ENCODE data around the gene FFAR2. TPM values are rescaled to one million over a fixed set of nuclear protein-coding genes. Genes with fewer than 3 reads are reported as not detected.

FFAR2 gene
- polyA plus RNA-seq, 2 of the 4 experiments (the other 2 are of a cell fraction): 0.30 TPM; not detected in 1

DNA sequence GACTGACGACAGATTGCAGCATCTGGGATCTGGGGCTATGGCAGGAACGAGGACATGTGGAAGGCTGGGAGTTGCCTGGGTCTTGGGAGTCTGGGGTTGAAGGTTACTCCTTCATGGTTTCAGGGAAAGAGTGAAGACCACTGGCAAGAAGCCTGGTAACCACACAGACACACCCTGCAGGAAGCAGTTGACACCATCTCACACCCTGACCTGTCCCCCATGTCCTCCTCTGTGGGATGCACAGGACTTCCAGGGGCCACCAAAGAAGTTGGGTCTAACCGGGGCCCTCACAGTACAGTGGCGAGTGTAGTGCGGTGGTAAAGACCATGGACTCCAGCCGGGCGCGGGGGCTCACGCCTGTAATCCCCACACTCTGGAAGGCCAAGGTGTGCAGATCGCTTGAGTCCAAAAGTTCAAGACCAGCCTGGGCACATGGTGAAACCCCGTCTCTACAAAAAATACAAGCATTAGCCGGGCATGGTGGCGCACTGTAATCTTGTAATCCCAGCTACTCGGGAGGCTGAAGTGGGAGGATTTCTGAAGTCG is 10.6 kb upstream of the FFAR2 start:
- peak in 1 of 2 experiments; percentile 8; a peak in 2 of 6 replicates for ATAC-seq
- Histone ChIP-seq H3K9me3 (no peaks in the 10 kb centered on the region), H3K27ac (peak overlapping the region; percentile 22 to 49; a peak in 4 of 6 replicates), H3K4me2 (peak overlapping the region; percentile 63), H3K4me3 (no peak overlapping the region), H3K4me1 (peaks cover 16% of the 10 kb centered on the region)
- ChIA-PET POLR2A (interaction anchor here (0.5 kb wide), 1 partner anchor 17 kb away, joined by 3 read pairs; no protein-coding TSS in a partner anchor), CTCF (interaction anchor here (1.1 to 2.9 kb wide), 4 partner anchors 10 to 20 kb away, joined by 3 to 12 read pairs (median 4); partner anchors contain the start of gene FFAR2)
- no peak for DNase-seq (ENCODE audit: low read depth in 1 of 2, low spot score in 1 of 2)
- TF ChIP-seq, protein P1, sequence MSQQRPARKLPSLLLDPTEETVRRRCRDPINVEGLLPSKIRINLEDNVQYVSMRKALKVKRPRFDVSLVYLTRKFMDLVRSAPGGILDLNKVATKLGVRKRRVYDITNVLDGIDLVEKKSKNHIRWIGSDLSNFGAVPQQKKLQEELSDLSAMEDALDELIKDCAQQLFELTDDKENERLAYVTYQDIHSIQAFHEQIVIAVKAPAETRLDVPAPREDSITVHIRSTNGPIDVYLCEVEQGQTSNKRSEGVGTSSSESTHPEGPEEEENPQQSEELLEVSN (IDR thresholded peaks at IDR 0.05; ENCODE audit: borderline replicate concordance, low read depth): no peak
- TF ChIP-seq EHMT2 (IDR thresholded peaks at IDR 0.05; ENCODE audit: low read depth) (no peak), PHF8 (IDR thresholded peaks at IDR 0.05; ENCODE audit: borderline replicate concordance, low read depth) (no peak), MAFK (IDR thresholded peaks at IDR 0.05; ENCODE audit: partially characterized antibody) (no peak), RNF2 (IDR thresholded peaks at IDR 0.05; ENCODE audit: borderline replicate concordance, low read depth) (no peak), ZNF302 (CRISPR knock-in tag; IDR thresholded peaks at IDR 0.05) (no peak), GATA3 (IDR thresholded peaks at IDR 0.05; ENCODE audit: borderline replicate concordance) (no peak), NR3C1 (IDR thresholded peaks at IDR 0.05) (no peak), BHLHE40 (IDR thresholded peaks at IDR 0.05; ENCODE audit: low read depth, low read length) (no peak), CBX2 (IDR thresholded peaks at IDR 0.05; ENCODE audit: borderline replicate concordance, low read depth) (no peak), KDM5A (IDR thresholded peaks at IDR 0.05) (no peak), TFCP2L1 (CRISPR knock-in tag; IDR thresholded peaks at IDR 0.05) (no peak), HDAC2 (IDR thresholded peaks at IDR 0.05) (no peak), ZFP36 (IDR thresholded peaks at IDR 0.05; ENCODE audit: borderline replicate concordance, partially characterized antibody) (no peak)
- TF ChIP-seq, protein P2, sequence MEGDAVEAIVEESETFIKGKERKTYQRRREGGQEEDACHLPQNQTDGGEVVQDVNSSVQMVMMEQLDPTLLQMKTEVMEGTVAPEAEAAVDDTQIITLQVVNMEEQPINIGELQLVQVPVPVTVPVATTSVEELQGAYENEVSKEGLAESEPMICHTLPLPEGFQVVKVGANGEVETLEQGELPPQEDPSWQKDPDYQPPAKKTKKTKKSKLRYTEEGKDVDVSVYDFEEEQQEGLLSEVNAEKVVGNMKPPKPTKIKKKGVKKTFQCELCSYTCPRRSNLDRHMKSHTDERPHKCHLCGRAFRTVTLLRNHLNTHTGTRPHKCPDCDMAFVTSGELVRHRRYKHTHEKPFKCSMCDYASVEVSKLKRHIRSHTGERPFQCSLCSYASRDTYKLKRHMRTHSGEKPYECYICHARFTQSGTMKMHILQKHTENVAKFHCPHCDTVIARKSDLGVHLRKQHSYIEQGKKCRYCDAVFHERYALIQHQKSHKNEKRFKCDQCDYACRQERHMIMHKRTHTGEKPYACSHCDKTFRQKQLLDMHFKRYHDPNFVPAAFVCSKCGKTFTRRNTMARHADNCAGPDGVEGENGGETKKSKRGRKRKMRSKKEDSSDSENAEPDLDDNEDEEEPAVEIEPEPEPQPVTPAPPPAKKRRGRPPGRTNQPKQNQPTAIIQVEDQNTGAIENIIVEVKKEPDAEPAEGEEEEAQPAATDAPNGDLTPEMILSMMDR (IDR thresholded peaks at IDR 0.05): no peak
- FAIRE-seq: peak; percentile 70
- WGBS (ENCODE audit: missing lambda C conversion rate): 72% methylated on average over 15 of the region's 15 CpGs

DNA sequence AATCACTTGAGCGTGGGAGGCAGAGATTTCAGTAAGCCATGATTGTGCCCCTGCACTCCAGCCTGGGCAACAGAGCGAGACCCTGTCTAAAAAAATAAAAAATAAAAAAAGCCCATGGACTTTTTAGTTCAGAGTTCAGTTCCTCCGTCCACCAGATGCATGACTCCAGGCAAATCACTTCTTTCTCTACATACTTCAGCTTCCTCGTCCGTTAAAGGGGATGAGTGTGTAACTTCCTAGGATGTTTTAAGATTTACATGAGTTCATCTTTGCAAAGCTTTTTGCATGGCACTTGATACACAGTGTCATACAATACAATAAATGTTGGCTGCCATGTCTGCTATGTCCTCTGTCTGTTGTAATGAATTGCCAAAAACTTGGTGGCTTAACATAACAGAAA is 10.0 kb upstream of the FFAR2 start:
- no peaks in the 10 kb centered on the region for H3K9me3 ChIP-seq
- FAIRE-seq (peak; percentile 59), DNase-seq (ENCODE audit: low read depth in 1 of 2, low spot score in 1 of 2) (no peak), ATAC-seq (no peak)
- H3K4me2 ChIP-seq: no peak overlapping the region
- peaks cover 16% of the 10 kb centered on the region for H3K4me1 ChIP-seq
- 88% methylated on average over 5 of the region's 5 CpGs for WGBS (ENCODE audit: missing lambda C conversion rate)
- CTCF ChIA-PET: interaction anchor here (0.6 to 2.9 kb wide), 6 partner anchors 8 to 126 kb away, joined by 3 to 13 read pairs (median 4); partner anchors contain the start of gene FFAR2
- POLR2A ChIA-PET: interaction anchor here (0.5 kb wide), 1 partner anchor 18 kb away, joined by 3 read pairs; no protein-coding TSS in a partner anchor
- no peak overlapping the region for H3K27ac ChIP-seq
- H3K4me3 ChIP-seq: no peak overlapping the region
- TF ChIP-seq SREBF2 (IDR thresholded peaks at IDR 0.05) (no peak), POLR2AphosphoS2 (conservative IDR thresholded peaks at IDR 0.05; ENCODE audit: low read length) (no peak), JUNB (IDR thresholded peaks at IDR 0.05) (no peak), RNF2 (IDR thresholded peaks at IDR 0.05; ENCODE audit: borderline replicate concordance, low read depth) (no peak)
- TF ChIP-seq, protein P3, sequence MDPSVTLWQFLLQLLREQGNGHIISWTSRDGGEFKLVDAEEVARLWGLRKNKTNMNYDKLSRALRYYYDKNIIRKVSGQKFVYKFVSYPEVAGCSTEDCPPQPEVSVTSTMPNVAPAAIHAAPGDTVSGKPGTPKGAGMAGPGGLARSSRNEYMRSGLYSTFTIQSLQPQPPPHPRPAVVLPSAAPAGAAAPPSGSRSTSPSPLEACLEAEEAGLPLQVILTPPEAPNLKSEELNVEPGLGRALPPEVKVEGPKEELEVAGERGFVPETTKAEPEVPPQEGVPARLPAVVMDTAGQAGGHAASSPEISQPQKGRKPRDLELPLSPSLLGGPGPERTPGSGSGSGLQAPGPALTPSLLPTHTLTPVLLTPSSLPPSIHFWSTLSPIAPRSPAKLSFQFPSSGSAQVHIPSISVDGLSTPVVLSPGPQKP (IDR thresholded peaks at IDR 0.05; ENCODE audit: low read depth, low read length): no peak

DNA sequence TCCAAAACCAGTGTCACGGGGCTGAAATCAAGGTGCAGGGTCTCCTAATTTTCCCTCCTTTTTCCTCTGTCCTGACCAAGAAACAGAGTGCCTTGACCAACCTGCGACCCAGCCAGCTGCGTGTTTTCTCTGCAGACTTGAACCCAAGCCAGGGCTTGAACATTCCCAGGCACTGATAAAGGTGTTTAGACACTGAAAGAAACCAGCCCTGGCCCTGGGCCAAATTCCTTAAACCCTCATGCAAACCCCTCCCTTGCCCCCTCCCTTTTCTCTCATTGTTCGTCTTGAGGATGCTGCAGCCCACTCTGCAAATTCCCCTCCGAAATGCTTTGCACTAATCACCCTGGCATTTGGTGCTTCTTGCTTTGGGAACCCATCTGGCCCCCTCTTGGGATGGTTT is 9.5 kb upstream of the FFAR2 start:
- Histone ChIP-seq H3K4me2 (no peak overlapping the region), H3K4me3 (no peak overlapping the region), H3K4me1 (peaks cover 16% of the 10 kb centered on the region), H3K9me3 (no peaks in the 10 kb centered on the region), H3K27ac (no peak overlapping the region)
- FAIRE-seq (no peak), DNase-seq (ENCODE audit: low read depth in 1 of 2, low spot score in 1 of 2) (no peak), ATAC-seq (no peak)
- ChIA-PET CTCF (interaction anchor here (0.6 to 2.9 kb wide), 8 partner anchors 9 to 295 kb away, joined by 3 to 13 read pairs (median 4); no protein-coding TSS in a partner anchor), POLR2A (no interaction called here)
- WGBS (ENCODE audit: missing lambda C conversion rate): 64% methylated on average over 5 of the region's 5 CpGs
- no peak for TF ChIP-seq RNF2 (IDR thresholded peaks at IDR 0.05; ENCODE audit: borderline replicate concordance, low read depth)
- no peak for TF ChIP-seq FOSB (CRISPR knock-in tag; IDR thresholded peaks at IDR 0.05)
- TF ChIP-seq GATA3 (IDR thresholded peaks at IDR 0.05; ENCODE audit: borderline replicate concordance): no peak
- TF ChIP-seq, protein P2 (IDR thresholded peaks at IDR 0.05): no peak
- no peak for TF ChIP-seq POLR2AphosphoS2 (conservative IDR thresholded peaks at IDR 0.05; ENCODE audit: low read length)
- TF ChIP-seq, protein P1 (IDR thresholded peaks at IDR 0.05; ENCODE audit: borderline replicate concordance, low read depth): no peak
- no peak for TF ChIP-seq MAZ (IDR thresholded peaks at IDR 0.05; ENCODE audit: borderline replicate concordance, low read depth, low read length)
- no peak for TF ChIP-seq MYC (IDR thresholded peaks at IDR 0.05; ENCODE audit: borderline replicate concordance, low read length)
- no peak for TF ChIP-seq SREBF2 (IDR thresholded peaks at IDR 0.05)
- TF ChIP-seq RARB (CRISPR knock-in tag; IDR thresholded peaks at IDR 0.05): no peak
- TF ChIP-seq NFE2L2 (conservative IDR thresholded peaks at IDR 0.05; ENCODE audit: low read length): no peak
- TF ChIP-seq, protein P4, sequence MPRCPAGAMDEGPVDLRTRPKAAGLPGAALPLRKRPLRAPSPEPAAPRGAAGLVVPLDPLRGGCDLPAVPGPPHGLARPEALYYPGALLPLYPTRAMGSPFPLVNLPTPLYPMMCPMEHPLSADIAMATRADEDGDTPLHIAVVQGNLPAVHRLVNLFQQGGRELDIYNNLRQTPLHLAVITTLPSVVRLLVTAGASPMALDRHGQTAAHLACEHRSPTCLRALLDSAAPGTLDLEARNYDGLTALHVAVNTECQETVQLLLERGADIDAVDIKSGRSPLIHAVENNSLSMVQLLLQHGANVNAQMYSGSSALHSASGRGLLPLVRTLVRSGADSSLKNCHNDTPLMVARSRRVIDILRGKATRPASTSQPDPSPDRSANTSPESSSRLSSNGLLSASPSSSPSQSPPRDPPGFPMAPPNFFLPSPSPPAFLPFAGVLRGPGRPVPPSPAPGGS (IDR thresholded peaks at IDR 0.05): no peak

Data from A549 (cell line).